NB4 (cell line): ENCODE measurements around the gene CADM2.

Source experiments
- CTCF ChIP-seq: IDR thresholded peaks from one replicate; pipeline ENCODE4 v1.5.1; 2012; ENCODE audit warnings: low read depth, low read length
- MAX ChIP-seq: IDR thresholded peaks from 2 replicates; pipeline ENCODE4 v1.6.1; 2011; ENCODE audit warnings: low read depth, low read length
- MYC ChIP-seq: IDR thresholded peaks from 2 replicates; pipeline ENCODE4 v1.6.1; 2011; ENCODE audit warnings: low read depth, low read length
- POLR2A ChIP-seq: IDR thresholded peaks from 2 replicates; pipeline ENCODE4 v1.6.1; 2011; ENCODE audit warnings: mild to moderate bottlenecking; ENCODE audit not compliant: insufficient read length; ENCODE audit errors: extremely low read depth

GRCh38 chr3:86056032-86056431 lies 1097.2 kb downstream of the CADM2 start:
- TF ChIP-seq CTCF, result no peak
- TF ChIP-seq POLR2A, result no peak
- TF ChIP-seq MYC, result no peak
- no peak for TF ChIP-seq MAX
